ENCODE measurements around the gene TRIP12.

GRCh38 chr2:229805559-229805958 lies 116.2 kb downstream of the TRIP12 start:
- TF ChIP-seq CTCF (IDR thresholded peaks at IDR 0.05 in 2 of 3, conservative IDR thresholded peaks at IDR 0.05 in 1 of 3; ENCODE audit: borderline replicate concordance in 1 of 3, insufficient read depth in 1 of 3, low read depth in 2 of 3, low read length in 2 of 3): no peak
- TF ChIP-seq TCF7L2 (IDR thresholded peaks at IDR 0.05; ENCODE audit: borderline replicate concordance, extremely low read depth, insufficient read depth, insufficient read length): no peak
- TF ChIP-seq EZH2 (IDR thresholded peaks at IDR 0.05): no peak
- TF ChIP-seq EZH2phosphoT487 (IDR thresholded peaks at IDR 0.05; ENCODE audit: borderline replicate concordance): no peak
